Lower leg skin (tissue), 3 donors: ENCODE data around the gene PCDHGA8.

ENCODE experiments used
- CTCF ChIP-seq, 3 donors: fragments of 450-650 bp; IDR thresholded peaks; one replicate each; pipeline ENCODE4 v1.5.1; 2016; ENCODE audit warnings: antibody characterized with exemption in 3 of 3, mild to moderate bottlenecking in 3 of 3, moderate library complexity in 2 of 3
- POLR2A ChIP-seq, 2 donors: fragments of 450-650 bp; IDR thresholded peaks; one replicate each; pipeline ENCODE4 v1.6.1; 2016 to 2017; ENCODE audit warnings: antibody characterized with exemption in 2 of 2, mild to moderate bottlenecking in 1 of 2, moderate library complexity in 1 of 2

DNA sequence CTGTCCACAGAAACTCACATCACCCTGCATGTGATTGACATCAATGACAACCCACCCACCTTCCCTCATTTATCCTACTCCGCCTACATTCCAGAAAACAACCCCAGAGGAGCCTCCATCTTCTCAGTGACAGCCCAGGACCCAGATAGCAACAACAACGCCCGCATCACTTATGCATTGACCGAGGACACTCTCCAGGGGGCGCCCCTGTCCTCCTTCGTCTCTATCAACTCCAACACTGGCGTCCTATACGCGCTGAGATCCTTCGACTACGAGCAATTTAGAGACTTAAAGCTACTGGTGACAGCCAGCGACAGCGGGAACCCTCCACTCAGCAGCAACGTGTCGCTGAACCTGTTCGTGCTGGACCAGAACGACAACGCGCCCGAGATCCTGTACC, 47.1 kb upstream of the PCDHGA8 start:
- TF ChIP-seq CTCF (IDR thresholded peaks at IDR 0.05) = no peak
- TF ChIP-seq POLR2A (IDR thresholded peaks at IDR 0.05) = no peak
